Endometrium (tissue), 2 donors: ENCODE results near the gene APOC3.
"Not testable (repeated sequence)": the region's sequence is repeated elsewhere in the genome, so short reads cannot be mapped to it uniquely, and the experiment has no call there.

ENCODE experiments used
- FAIRE-seq: peaks from 2 replicates; lab custom pipeline; 2012; peaks lifted over from hg19 to GRCh38; lab: Jason Lieb, UNC
- donor health status: control.
- donor health status: control.

The APOC3 gene

DNA sequence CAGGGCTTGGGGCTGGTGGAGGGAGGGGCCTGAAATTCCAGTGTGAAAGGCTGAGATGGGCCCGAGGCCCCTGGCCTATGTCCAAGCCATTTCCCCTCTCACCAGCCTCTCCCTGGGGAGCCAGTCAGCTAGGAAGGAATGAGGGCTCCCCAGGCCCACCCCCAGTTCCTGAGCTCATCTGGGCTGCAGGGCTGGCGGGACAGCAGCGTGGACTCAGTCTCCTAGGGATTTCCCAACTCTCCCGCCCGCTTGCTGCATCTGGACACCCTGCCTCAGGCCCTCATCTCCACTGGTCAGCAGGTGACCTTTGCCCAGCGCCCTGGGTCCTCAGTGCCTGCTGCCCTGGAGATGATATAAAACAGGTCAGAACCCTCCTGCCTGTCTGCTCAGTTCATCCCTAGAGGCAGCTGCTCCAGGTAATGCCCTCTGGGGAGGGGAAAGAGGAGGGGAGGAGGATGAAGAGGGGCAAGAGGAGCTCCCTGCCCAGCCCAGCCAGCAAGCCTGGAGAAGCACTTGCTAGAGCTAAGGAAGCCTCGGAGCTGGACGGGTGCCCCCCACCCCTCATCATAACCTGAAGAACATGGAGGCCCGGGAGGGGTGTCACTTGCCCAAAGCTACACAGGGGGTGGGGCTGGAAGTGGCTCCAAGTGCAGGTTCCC, at the start of gene APOC3:
Gene APOC3 (plus strand): TSS at position 383 of the 659 bp plus-strand sequence. CDS start 676 bp downstream, outside the sequence.
- no peak for FAIRE-seq

DNA sequence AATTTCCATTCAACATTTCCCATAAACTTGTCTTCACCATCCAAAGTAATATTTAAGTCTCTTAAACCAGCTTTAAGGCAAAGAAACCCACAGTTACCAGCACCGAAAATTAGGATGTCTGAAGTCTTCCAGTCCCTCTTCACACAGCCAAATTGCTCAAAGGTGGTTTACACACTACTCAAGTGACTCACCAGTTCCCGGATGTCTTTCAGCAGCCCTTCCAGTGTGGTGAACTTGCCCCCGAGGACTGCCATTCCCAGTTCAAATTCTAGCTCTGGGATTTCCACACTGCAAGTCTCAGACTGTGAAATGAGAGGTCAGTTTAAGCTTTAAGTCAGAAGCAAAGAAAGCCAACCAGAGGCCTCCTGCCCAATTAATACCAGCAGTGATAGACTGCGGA, 47.0 kb upstream of the APOC3 start:
- no peak for FAIRE-seq

DNA sequence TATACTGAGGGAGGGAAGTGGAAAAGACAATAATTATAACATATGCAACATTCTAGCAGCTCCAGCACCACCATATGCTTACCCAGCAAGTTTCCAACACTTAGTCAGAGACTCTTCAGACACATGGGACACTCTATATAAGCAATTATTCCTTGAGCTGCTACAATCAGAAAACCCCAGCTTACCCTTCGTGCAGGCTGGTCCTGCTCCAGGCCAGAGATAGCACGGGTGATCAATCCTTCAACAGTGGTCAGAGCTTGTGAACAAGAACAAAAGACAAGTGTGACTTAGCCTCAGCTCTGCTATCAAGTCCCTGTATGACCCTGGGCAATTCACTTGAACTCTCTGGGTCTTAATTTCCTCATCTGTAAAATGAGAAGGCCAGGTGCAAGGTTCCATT, 43.4 kb upstream of the APOC3 start:
- FAIRE-seq = no peak

DNA sequence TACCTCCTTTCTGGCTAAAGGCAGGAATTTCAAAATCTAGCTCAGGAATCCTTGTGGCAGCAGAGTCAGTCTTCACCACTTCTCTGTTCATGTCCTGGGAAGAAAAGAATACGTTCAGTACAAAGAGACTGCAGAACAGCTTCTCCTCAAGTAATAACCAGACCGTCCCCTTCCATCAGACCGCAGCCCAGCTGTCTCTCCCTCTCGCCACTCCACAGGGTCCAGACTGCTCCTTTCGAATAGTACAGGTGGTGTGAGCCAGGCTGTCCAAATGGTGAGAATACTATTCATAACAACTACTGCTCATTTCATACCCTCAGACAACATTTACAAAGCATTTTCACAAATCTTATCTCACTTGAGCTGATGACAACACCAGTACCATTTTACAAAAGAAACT, 42.7 kb upstream of the APOC3 start:
- FAIRE-seq = no peak

DNA sequence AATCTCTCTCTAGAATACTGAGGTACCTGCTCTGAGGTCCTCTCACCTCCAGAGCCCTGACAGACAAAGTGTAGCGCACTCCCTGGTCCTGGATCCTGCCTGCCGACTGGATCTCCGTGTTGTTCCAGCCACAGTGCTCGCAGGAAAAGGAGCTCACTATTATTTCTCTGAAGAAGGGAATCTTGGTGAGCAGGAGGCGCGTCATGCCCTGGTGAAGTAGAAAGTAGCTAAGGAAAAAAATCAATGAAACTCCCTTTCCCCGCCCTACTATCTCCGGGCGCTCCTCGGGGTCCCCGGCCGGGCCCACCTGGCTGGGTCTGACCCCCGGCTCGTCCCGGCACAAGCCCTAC, 42.3 kb upstream of the APOC3 start:
- no peak for FAIRE-seq

DNA sequence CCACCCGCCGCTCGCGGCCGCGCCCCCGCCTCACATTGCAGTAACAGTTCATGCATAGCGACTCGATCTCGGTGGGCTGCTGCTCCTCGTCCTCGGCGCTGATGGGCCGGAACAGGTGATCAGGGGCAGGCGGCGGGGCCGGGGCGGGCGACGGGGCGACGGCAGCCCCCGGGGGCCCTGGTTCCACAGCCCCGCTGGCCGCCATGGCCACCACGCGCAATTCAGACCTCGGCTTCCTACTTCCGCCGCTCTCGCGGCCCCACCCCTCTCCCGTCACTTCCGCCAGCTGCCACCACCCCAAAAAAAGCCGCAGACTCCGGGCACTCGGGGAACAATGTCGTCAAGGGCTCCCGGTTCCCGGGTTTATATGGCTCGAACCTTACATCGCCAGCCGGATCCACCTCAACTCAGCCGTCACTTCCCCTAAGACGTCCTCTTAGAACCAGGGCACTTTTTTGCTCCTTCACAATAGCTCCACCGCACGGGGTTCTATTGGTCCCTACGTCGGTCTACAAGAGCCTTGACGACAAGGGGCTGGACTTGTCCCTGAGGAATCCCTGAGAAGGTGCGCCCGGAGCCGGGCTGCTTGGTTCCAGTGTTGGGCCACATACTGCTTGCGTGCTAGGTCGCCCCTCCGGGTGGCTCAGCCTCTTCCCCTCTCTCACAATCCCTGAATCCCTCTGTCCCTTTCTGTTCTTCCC, 41.8 kb upstream of the APOC3 start, which contains the start of gene ZPR1:
Gene ZPR1 (minus strand): TSS at position 238 of the 701 bp plus-strand sequence. CDS start 33 bp downstream, at position 205.
- FAIRE-seq = no peak

DNA sequence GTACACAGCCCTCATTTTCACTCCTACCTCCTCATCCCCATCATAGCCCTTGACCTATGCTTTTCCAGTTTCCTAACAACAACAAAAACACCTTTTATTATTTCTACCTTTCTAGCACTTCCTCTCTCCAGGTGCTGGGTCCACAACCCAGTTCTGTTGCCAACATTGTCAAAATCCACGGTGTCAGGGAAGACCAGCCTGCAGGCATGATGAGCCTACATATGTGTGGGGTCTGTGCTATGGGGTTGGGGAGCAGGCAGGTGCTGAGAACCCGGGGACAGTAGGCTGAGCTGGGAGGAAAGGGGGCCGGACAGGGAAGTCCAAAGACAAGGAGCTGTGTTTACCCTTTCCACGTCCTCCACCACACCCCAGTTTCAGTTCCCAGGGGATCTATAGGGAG, 41.2 kb upstream of the APOC3 start:
- FAIRE-seq = no peak

DNA sequence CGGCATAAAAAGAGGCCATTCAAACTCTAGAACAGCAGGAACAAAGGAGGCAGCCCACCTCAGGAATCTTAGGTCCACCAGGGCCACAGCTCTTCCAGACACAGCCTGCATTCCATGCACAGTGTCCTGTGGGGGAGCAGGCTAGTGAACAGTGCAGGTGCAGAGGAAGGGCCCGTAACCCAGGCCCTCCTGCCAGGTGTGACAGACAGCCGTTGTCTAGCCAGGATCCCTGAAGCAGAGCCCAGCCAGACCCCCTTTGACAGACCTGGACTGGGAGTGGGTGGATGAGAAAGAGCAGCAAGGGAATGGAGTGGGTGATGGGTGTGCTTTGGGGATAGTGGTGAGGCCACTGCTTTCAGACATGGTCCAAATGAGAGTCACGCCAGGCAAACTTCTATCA, 40.7 kb upstream of the APOC3 start:
- no peak for FAIRE-seq

DNA sequence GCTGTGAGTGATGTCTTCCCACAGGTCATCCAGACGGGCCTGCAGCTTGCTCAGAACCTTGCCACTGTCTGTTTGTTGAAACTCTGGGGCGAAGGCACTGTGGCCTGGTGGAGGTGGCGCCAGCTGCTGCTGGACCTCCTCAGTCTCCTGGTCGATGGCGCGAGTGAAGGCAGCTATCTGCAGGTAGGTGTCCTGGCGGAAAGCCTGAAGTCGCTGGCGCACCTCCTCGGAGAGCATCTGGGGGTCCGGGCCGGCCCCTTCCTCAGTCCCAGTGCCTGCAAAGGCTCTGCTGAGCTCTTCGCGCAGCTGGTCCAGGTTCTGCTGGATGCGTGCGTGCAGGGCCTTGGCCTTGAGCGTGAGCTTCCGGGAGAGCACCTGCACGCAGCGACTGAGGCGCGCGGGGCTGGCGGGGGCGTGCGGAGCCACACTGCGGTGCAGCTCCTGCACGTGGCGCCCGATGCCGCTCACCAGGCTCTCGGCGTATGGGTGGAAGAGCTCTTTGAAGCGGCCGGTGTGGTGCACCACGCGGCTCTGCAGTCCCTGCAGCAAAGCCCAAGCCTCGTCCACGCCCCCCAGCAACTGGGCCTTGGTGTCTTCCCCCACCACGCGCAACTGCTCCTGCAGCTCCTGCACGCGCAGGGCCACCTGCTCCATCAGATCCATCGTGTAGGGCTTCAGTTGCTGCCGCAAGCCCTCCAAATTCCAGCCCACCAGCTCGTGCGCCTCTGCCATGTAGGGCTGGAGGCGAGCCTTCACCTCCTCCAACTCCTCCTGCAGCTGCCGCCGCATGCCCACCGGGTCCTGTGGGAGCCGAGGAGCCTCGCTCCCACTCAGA, 39.3 kb upstream of the APOC3 start:
- FAIRE-seq = no peak

DNA sequence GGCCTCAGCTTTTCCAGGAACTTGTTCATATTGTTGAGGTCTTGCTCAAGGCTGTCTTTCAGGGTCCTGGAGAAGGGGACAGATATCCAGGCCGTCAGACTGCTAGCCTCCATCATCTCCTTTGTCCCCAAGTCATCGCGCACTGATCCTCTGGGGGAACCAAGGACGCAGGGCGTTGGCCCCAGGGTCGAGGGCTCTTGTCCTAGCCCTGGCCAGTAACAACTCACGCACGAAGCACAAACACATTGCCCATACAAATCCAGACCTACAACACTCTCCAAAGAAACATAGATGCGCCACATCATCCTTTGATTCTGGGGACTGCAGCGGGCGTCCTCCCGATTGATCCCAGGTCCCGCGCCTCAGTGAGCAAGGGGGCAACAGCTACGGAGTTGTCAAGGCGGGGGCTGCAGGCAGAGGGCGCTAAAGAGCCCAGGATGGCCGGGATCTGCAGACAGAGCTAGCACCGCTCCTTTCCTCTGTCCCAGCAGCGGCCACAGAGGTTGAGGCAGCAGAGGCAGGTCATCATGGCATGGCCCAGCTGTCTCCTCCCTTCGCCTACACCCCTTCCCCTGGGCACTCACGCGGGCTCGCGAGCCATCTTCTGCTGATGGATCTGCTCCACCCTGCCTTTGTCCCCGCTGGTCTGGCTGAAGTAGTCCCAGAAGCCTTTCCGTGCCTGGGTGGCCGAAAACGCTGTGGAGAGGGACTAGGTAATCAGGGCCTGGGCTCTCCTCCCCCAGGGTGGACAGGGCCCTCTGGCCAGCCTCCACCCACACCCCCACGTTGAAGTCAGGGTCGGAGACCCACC, 38.5 kb upstream of the APOC3 start:
- FAIRE-seq = no peak

DNA sequence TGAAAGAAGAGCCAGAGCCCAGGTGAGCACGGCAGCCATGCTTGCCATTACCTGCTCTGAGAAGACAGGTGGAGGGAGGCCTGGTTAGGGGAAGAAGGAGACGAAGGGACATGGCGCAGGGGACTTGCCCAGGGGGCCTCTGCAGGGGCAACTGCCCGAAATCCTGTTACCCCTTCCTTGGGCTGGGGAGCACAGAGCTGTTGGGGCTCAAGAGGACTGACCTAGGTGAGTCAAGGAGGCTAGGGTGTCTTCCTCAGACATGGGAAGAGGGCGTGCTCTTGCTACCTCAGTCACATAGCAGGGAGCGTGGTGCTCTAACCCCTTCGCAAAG, 37.9 kb upstream of the APOC3 start, which contains the start of gene APOA5:
Gene APOA5 (minus strand): TSS at position 67 of the 331 bp plus-strand sequence. CDS start 19 bp downstream, at position 48.
- FAIRE-seq = no peak

DNA sequence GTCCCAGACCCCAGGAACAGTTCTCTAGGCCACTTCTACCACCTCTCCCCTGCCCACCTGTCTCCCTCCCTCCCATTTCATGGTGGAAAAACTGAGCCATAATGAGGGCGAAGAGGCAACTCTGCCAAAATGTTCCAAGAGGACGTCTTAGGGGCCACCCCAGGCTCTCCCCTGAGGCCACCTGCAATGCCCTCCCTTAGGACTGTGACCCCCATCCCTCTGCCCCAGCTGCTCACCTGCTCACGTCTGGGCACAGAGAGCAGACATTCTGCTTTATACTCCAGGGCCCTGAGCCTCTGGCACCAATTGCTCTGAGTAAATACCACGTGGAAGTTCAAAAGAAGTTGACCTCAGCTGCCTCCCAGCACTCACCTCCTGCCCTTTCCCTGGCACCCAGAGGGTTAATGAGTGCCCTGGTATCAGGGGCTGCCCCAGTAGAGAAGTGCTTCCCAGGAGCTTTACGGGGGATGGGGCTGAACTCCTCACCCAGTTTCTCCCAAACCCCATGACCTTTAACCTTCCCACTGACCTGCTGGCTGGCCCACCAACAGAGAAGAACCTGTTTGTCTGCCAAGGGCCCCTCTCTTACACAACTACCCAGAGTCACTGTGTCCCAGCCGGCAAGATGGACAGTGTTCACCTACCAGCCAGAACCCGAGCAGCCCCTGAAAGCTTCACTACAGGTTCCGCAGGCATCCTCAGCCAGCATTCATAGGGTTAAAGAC, 37.4 kb upstream of the APOC3 start:
- FAIRE-seq = no peak

DNA sequence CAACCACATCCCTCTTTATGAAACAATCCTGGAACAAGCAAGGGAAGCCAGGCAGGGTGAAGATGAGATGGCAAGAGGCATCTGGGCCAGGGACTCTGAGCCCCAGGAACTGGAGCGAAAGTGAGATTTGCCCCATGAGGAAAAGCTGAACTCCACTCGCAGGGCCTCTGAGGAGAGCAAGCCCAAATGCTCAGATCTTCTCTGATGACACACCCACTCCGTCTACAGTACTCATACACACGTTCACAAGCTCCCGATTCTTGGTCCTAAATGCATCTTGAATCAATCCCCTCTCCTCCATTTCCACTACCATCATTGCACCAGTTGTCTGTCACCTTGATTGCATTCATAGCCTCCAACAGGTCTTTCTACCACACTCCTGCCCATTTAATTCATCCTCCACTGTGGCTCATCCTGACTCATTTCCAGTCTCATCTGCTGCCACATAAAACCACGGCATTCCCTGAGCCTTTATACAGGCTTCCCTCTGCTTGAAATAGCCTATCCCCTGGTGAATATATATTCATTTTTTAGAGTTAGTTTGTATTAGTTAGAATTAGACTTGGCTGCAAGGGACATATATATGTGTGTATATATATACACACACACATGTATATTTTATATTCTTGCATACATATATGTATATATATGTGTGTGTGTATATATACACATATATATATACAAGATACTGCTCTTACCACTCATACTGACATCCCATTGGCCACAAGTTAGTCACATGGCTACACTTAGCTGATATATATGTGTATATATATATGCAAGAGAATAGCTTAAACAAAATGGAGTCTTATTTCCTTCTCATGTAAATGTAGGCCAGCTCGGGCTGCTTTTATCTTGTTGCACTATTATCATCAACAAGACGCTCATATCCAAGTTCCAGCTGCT, 36.6 kb upstream of the APOC3 start:
- FAIRE-seq = no peak

DNA sequence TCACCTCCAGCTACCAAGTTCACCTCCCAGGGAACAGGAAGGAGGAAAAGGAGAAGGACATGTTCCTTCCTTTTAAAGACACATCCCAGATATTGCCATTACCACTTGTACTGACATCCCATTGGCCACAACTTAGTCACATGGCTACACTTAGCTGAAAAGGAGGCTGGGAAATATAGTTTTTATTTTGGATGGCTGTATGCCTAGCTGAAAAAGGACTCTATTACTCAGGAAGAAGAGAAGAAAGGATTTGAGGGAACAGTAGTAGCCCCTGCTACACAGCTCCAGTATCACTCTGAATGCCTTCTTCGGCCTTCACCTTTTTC, 36.0 kb upstream of the APOC3 start:
- FAIRE-seq = no peak

DNA sequence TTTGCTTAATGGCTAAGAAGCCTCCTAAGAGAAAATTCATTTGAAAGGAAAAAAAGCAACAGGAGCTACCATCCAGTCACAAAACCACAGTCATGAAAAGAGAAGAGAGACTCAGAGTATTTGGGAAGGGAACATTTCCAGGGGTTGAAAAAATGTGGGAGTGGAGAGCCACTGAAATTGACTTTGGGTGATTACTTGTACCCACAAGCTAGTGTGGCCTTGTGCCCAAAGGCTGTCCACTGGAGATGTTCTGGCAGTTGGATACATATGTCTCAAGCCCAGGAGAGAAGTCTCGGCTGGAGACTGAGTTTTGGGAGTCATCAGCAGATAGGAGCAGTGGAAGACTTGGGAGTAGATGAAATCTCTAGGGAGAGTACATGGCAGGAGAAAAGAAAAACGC, 34.9 kb upstream of the APOC3 start:
- FAIRE-seq = no peak

DNA sequence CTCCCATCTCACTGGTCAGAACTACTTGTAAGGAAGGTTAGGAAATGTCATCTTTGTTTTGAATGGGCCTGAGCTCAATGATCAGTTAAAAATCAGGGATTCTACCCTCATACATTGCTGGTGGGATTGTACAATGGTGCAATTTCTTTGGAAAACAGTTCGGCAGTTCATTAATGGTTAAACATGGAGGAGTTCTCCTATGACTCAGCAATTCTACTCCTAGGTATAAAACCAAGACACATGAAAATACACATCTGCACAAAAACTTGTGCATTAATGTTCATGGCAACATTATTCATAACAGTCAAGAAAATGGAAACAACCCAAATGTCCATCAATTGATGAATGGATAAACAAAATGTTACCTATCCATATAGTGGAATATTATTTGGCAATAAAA, 33.2 kb upstream of the APOC3 start:
- FAIRE-seq = no peak

DNA sequence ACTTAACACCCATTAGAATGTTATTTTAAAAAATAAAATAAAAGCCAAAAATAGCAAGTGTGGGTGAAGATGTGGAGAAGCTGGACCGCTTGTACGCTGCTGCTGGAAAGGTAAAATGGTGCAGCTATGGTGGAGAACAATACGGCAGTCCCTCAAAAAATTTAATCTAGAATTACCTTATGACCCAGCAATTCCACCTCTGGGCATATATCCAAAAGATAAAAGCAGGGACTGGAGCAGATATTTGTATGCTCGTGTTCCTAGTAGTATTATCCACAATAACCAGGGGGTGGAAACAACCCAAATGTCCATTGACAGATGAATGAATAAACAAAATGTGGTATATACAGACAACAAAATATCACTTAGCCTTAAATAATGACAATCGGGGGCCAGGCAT, 31.9 kb upstream of the APOC3 start:
- FAIRE-seq = no peak

DNA sequence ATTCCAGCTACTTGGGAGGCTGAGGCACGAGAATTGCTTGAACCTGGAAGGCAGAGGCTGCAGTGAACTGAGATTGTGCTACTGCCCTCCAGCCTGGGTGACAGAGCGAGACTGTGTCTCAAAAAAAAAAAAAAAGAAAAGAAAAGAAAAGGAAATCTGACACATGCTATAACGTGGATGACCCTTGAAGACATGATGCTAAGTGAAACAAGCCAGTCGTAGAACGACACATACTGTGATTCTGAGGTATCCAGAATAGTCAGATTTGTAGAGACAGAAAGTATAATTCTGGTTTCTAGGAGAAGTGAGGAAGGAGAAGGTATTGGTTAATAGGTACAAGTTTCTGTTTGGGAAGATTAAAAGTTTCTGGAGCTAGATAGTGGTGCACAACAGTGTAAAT, 31.3 kb upstream of the APOC3 start:
- no peak for FAIRE-seq

DNA sequence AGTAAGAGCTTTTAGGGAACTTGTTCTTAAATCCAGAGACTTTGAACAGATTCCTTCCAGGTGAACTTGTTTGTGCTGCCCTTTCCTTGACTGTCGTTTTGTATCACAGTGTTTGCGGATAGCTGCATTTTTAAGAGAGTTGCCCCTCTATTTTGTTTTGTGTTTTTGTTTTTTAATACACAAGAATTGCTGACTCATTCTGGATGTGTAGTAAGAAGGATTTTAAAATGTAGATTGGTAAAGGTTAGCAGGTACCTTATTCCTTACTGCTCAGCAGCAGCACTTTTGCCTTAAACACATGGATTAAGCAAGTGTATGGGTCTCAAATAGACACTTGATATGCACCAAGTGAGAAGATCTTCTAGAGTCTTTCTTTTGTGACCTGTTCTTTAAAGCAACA, 29.1 kb upstream of the APOC3 start:
- FAIRE-seq = no peak

DNA sequence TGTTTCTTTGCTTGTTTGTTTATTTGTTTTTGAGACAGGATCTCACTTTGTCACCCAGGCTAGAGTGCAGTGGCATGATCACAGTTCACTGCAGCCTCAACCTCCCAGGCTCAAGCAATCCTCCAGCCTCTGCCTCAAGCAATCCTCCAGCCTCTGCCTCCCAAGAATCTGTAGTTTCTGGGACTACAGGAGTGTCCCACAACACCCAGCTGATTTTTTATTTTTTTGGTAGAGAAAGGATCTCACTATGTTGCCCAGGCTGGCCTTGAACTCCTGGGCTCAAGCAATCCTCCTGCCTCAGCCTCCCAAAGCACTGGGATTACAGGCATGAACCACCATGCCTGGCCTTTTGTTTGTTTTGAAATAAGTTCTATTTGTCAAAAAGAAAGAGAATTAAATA, 28.0 kb upstream of the APOC3 start:
- not testable (repeated sequence) for FAIRE-seq

DNA sequence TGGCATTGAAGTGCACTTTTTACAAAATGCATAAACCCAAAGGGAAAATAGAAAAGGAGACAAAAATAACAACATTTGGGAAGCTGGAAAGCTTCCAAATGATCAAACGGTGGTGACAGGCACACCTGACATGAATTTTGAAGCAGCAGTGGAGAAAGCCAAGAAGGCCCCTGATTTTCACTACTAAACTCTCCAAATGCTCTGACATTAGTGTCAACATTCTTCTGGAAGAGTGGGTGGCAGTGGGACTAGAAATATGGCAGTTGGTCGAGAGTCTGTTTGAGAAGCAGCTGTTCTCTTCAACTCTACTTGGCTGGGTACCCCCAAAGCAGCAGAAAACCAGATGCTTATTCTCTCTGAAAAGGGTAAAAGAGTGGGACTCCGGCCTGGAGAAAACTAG, 25.7 kb upstream of the APOC3 start:
- no peak for FAIRE-seq
